Measurements from ENCODE around the gene CADPS.

Gene CADPS

GRCh38 chr3:62874711-62875557, at the start of gene CADPS:
Gene CADPS, minus strand, starts transcription at chr3:62875416. Its CDS starts 387 bp downstream, at chr3:62875029.
- no peak for DNase-seq

- no peak for DNase-seq
These were observed 47.9 kb upstream of the CADPS start for GRCh38 chr3:62923066-62923465.

DNA sequence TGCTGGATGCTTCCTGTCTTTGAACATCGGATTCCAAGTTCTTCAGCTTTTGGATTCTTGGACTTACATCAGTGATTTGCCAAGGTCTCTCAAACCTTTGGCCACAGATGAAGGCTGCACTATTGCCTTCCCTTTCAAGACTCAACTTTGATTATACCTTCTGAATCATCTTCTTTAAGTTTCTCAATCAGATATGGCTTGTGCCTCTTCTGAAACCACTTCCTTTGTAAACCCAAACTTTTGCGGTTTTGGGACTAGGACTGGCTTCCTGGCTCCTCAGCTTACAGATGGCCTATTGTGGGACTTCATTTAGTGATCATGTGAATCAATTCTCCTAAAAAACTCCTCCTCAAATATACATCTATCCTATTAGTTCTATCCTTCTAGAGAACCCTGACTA, 47.1 kb upstream of the CADPS start:
- no peak for DNase-seq

- DNase-seq, result no peak
These were observed 45.2 kb upstream of the CADPS start for GRCh38 chr3:62920466-62920784.

- no peak for DNase-seq
These were observed 44.7 kb upstream of the CADPS start for GRCh38 chr3:62919784-62920465.

- DNase-seq, result no peak
These were observed 43.6 kb upstream of the CADPS start for GRCh38 chr3:62918777-62919176.

- DNase-seq, result no peak
These were observed 42.9 kb upstream of the CADPS start for GRCh38 chr3:62918131-62918530.

GRCh38 chr3:62911526-62911925, 36.3 kb upstream of the CADPS start:
- no peak for DNase-seq

DNA sequence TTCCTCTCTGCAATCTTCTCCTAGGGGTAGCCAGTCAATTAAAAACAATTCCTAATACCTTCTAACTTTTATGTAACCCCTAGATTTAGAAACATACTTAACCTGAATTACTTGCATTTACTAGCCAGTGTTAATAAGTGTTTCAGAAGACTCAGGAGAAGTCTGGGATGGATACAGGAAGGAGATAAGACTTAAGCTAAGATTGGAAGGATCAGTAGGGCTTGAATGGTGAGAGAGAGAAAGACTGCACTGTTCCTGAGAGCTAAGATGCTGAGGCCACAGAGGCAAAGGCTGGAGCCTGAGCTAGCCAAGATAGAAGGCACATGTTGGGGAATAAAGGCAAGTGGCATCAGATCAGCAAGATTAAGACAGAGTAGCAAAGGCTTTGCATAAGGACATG, 30.1 kb upstream of the CADPS start:
- DNase-seq, result no peak

DNA sequence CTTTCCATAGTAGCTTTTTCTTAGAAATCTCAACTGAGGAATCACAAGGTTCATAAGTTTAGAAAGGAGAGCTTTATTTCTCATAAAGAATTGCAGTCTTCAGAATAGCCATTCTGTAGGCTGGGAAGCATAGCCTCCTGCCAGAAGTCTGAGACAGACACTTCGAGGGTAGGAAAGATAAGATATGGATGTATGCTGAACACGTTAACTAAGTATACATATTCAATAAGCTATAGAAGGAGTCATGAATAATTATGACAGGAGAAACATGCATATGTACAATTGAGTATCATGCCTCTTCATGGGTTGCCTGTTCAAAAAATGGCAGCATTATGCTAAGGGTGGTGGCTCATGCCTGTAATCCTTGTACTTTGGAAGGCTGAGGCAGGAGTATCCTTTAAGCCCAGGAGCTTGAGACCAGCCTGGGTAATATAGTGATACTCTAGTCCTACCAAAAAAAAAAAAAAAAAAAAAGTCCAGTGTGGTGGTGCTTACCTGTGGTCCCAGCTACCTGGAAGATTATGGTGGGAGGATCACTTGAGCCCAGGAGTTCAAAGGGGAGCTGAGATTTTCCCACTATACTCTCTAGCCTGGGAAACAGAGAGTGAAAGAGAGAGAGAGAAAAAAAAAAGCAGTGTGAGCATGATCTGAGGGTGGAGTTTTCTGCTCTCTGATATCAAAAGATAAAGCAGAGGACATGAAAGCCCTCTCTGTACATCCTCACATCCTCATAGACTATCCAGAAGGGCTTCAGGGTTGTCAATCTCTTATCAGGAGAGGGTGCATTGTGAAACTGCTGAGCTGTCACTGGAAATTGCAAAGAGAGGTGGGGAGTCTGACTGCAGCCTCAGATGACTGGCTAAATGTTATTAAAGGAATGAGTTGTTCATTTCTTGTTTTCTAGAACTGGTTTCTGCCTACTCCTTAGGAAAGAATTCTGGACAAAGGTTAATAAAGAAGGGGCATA, 23.6 kb upstream of the CADPS start:
- no peak for DNase-seq

DNA sequence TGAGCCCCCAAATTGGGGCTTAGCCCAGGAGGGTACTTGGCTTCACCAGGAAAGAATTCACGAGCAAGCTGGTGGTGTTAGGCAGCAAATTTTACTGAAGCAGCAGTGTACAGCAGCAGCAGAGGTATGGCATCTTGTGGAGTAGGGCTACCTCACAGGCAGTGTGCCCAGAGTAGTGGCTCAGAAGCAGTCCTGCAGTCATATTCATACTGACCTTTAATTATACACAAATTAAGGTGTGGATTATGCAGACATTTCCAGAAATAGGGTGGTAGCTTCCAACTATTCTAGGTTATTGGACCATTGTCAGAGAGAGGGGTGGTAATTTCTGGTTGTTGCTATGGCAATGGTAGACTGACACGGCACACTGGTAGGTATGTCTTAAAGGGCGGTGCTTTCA, 20.7 kb upstream of the CADPS start:
- DNase-seq, result no peak

DNA sequence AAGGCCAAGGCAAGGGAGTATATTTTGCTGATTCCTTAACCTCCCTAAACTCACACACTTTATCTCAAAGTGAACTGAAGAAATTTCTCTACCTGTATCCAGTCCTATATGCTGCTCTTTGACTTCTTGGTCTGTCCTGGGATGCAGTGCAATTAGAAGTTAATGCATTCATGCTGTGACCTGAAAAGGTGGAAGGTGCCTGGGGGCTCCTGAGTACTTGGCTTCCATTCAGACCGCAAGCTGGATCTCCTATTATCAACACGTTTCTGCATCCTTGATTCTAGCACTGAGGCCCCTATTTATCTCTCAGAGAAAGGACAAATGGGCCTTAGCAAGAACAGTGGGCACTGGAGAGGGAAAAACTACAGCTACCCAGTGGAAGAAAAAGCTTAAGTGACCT, 17.7 kb upstream of the CADPS start:
- DNase-seq, result no peak

DNA sequence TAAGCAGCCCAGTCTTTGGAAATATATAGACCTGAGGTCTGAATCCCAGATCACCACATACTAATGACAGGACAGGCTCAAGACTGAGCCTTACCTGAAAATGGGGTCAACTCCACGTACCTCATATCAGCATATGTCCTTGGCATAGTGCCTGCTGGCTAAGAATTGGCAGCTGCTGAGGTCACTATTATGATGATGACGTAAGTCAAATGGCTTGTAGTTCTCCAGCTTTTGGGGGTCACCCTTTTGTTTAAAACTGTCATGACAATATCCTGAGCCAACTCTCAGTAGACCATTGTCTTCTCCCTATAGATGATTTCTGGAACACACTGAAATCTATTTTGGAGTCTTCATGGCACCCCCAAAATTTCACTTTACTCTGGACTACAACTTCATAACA, 16.8 kb upstream of the CADPS start:
- DNase-seq, result no peak

GRCh38 chr3:62888778-62889177, 13.6 kb upstream of the CADPS start:
- DNase-seq, result no peak

- no peak for DNase-seq
These were observed 13.0 kb upstream of the CADPS start for GRCh38 chr3:62888180-62888579.

DNA sequence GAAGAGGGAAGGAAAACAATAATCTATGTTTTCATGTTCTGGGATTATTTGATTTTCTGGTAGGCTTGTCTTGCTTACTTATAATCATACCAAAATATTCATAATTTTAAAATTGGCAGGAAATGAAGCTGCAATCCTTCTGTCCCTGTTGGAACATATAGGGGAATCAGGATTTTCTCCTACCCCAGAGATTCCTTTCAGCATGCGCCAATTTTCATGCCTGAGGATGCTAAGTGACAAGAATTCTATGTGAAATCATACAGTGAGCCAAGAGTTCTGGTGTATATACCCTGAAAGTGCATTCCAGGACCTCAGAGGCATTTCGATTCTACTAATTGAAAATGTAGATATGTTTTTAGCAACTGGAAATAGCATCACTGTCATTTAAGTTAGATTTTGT, 9.9 kb upstream of the CADPS start:
- no peak for DNase-seq

DNA sequence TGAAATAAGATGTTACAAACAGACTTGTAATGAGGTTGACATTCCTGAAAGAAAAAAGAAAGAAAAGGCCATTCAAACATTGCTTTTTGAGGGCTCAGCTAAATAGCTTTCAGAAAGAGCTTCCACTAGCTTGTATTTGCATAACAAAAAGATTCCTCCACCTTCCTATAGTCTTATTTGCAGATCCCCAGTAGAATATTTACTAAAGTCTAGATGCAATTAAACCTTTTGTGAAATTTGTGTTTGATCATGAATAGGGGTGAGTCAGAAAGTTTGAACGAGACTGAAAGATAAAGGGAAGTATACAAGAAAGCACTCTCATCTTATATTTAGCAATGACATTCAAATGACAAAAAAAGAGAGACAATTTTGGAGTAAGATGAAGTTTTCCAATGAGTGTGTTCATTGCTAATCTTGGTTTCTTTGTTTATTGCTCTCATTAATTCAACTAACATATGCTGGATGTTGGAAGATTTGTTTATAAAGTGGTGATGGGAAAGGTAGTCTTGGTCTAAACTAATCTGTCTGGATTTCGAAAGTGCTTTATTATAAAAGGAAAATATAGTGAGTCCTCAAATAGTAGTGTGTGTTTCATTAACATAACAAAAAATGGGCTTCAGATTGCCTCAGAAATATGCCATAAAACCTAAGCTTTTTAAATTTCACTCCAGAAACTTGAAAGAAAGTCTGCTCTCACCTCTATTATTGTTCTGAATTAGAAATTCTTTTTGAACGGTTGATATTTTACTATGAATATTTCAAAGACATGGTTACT, 9.1 kb upstream of the CADPS start:
- no peak for DNase-seq

DNA sequence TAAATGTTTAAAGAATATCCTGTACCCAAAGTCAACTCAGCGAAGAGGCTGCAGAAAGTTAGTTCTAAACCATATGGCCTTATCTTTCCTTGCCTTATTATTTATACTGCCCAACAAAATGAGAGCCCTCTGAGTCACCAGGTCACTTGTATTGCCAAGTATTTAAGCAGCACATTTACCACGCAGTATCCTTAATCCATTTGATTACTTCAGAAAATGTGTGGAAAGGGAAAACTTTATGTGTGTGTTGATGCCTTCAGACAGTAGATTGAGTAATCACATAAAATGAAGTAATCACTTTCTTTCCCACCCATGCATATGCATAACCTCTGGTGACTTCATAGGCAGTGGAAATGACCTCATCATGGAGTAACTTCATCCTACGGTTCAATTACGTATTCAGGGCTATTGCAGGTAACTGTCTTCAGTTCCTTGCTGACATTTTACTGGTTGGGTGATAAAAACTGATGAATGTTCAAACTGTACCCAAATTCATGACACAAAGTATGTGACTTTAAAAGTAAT, 7.5 kb upstream of the CADPS start:
- no peak for DNase-seq

- no peak for DNase-seq
These were observed 848 bp upstream of the CADPS start for GRCh38 chr3:62876064-62876463.

GRCh38 chr3:62875558-62876002, 364 bp upstream of the CADPS start:
- no peak for DNase-seq

GRCh38 chr3:62873761-62874710, 1.2 kb downstream of the CADPS start:
- no peak for DNase-seq

All from stimulated activated CD4-positive, alpha-beta T cell treated with anti-CD3 and anti-CD28 coated beads, Interleukin-1b, Interleukin-23, amount 100 ng/mL, for 48 hours (primary cell).